ENCODE measurements around the gene CYFIP1.

Gene CYFIP1

GRCh38 chr15:22948056-22948455, 32.1 kb downstream of the CYFIP1 start:
- no peak for DNase-seq

- no peak for DNase-seq
Observed at GRCh38 chr15:22947101-22948000, 32.8 kb downstream of the CYFIP1 start.

GRCh38 chr15:22945071-22945470, 35.1 kb downstream of the CYFIP1 start:
- DNase-seq = no peak

- no peak for DNase-seq
Observed at GRCh38 chr15:22944651-22945050, 35.5 kb downstream of the CYFIP1 start.

GRCh38 chr15:22942877-22943276, 37.3 kb downstream of the CYFIP1 start:
- no peak for DNase-seq

- DNase-seq = no peak
Observed at GRCh38 chr15:22942306-22942855, 37.8 kb downstream of the CYFIP1 start.

GRCh38 chr15:22941179-22941578, 39.0 kb downstream of the CYFIP1 start:
- DNase-seq = no peak

GRCh38 chr15:22939652-22940061, 40.5 kb downstream of the CYFIP1 start:
- DNase-seq = no peak

GRCh38 chr15:22939051-22939450, 41.1 kb downstream of the CYFIP1 start:
- no peak for DNase-seq

GRCh38 chr15:22936577-22937472, 43.3 kb downstream of the CYFIP1 start:
- no peak for DNase-seq

GRCh38 chr15:22933641-22934061, 46.5 kb downstream of the CYFIP1 start:
- no peak for DNase-seq

- no peak for DNase-seq
Observed at GRCh38 chr15:22931784-22932536, 48.2 kb downstream of the CYFIP1 start.

- no peak for DNase-seq
Observed at GRCh38 chr15:22930782-22931484, 49.2 kb downstream of the CYFIP1 start.

- DNase-seq = no peak
Observed at GRCh38 chr15:22927761-22928160, 52.4 kb downstream of the CYFIP1 start.

GRCh38 chr15:22925875-22926274, 54.3 kb downstream of the CYFIP1 start:
- DNase-seq = no peak

- no peak for DNase-seq
Observed at GRCh38 chr15:22922003-22922402, 58.2 kb downstream of the CYFIP1 start.

GRCh38 chr15:22919171-22919570, 61.0 kb downstream of the CYFIP1 start:
- DNase-seq = no peak

- no peak for DNase-seq
Observed at GRCh38 chr15:22918596-22919140, 61.5 kb downstream of the CYFIP1 start.

GRCh38 chr15:22918056-22918455, 62.1 kb downstream of the CYFIP1 start:
- DNase-seq = no peak

GRCh38 chr15:22917556-22917955, 62.6 kb downstream of the CYFIP1 start:
- no peak for DNase-seq

GRCh38 chr15:22916606-22917350, 63.4 kb downstream of the CYFIP1 start:
- no peak for DNase-seq
